HEK293T (cell line): ENCODE measurements around the gene SLFN14.

Experiments used
- CTCF ChIA-PET: fragments of 350-600 bp; formaldehyde crosslinking; extraction: SDS; loops from one replicate; lab custom pipeline; 2021; ENCODE audit warnings: antibody characterized with exemption, inconsistent platforms; lab: Yijun Ruan, JAX
- POLR2A ChIA-PET: fragments of 350-600 bp; formaldehyde crosslinking; extraction: SDS; loops from one replicate; lab custom pipeline; 2020; ENCODE audit warnings: antibody characterized with exemption, inconsistent platforms; lab: Yijun Ruan, JAX
- DNase-seq: peaks from one replicate; pipeline ENCODE4 v3.0.0; 2012; ENCODE audit warnings: mixed read lengths; ENCODE audit errors: extremely low spot score
- ARNT ChIP-seq: fragments of 450-650 bp; IDR thresholded peaks from 2 replicates; pipeline ENCODE4 v1.6.1; 2017; ENCODE audit warnings: mild to moderate bottlenecking
- BHLHE40 ChIP-seq: fragments of 450-650 bp; IDR thresholded peaks from 2 replicates; pipeline ENCODE4 v1.6.1; 2016; ENCODE audit warnings: mild to moderate bottlenecking, moderate library complexity, borderline replicate concordance
- CTBP1 ChIP-seq: fragments of 450-650 bp; IDR thresholded peaks from 2 replicates; pipeline ENCODE4 v1.6.1; 2016; ENCODE audit warnings: borderline replicate concordance
- ELF4 ChIP-seq: fragments of 450-650 bp; IDR thresholded peaks from 2 replicates; pipeline ENCODE4 v1.6.1; 2017; ENCODE audit warnings: antibody characterized with exemption
- FOXA1 ChIP-seq: fragments of 450-650 bp; IDR thresholded peaks from 2 replicates; pipeline ENCODE4 v1.6.1; 2016; ENCODE audit warnings: mild to moderate bottlenecking
- FOXK2 ChIP-seq: fragments of 450-650 bp; IDR thresholded peaks from 2 replicates; pipeline ENCODE4 v1.6.1; 2016; ENCODE audit warnings: mild to moderate bottlenecking
- FOXM1 ChIP-seq: fragments of 450-650 bp; IDR thresholded peaks from 2 replicates; pipeline ENCODE4 v1.6.1; 2017; ENCODE audit warnings: mild to moderate bottlenecking, borderline replicate concordance
- HDGF ChIP-seq: fragments of 450-650 bp; IDR thresholded peaks from 2 replicates; pipeline ENCODE4 v1.6.1; 2017; ENCODE audit warnings: antibody characterized with exemption, borderline replicate concordance
- L3MBTL2 ChIP-seq: fragments of 450-650 bp; conservative IDR thresholded peaks from 2 replicates; pipeline ENCODE4 v1.6.1; 2016; ENCODE audit warnings: mild to moderate bottlenecking
- LEF1 ChIP-seq: fragments of 450-650 bp; IDR thresholded peaks from 2 replicates; pipeline ENCODE4 v1.6.1; 2017; ENCODE audit warnings: mild to moderate bottlenecking, borderline replicate concordance
- NFRKB ChIP-seq: fragments of 450-650 bp; IDR thresholded peaks from 2 replicates; pipeline ENCODE4 v1.6.1; 2016; ENCODE audit warnings: mild to moderate bottlenecking, moderate library complexity
- PKNOX1 ChIP-seq: fragments of 450-650 bp; IDR thresholded peaks from 2 replicates; pipeline ENCODE4 v1.6.1; 2016
- SP1 ChIP-seq: fragments of 450-650 bp; IDR thresholded peaks from 2 replicates; pipeline ENCODE4 v1.6.1; 2017
- SUZ12 ChIP-seq: fragments of 450-650 bp; IDR thresholded peaks from 2 replicates; pipeline ENCODE4 v1.6.1; 2016; ENCODE audit warnings: mild to moderate bottlenecking
- TARDBP ChIP-seq: fragments of 450-650 bp; IDR thresholded peaks from 2 replicates; pipeline ENCODE4 v1.6.1; 2016
- ZNF384 ChIP-seq: fragments of 450-650 bp; IDR thresholded peaks from 2 replicates; pipeline ENCODE4 v1.6.1; 2016

SLFN14 gene

GRCh38 chr17:35546487-35546886, 14.1 kb downstream of the SLFN14 start:
- POLR2A ChIA-PET: no interaction called here
- CTCF ChIA-PET: no interaction called here
- TF ChIP-seq SP1: no peak
- TF ChIP-seq ELF4: no peak
- no peak for DNase-seq

- no peak for DNase-seq
- CTCF ChIA-PET: no interaction called here
- POLR2A ChIA-PET: interaction anchor here (1.3 kb wide), 1 partner anchor 34 kb away, joined by 6 read pairs; the partner anchor contains the start of gene PEX12
- TF ChIP-seq SP1 (no peak), HDGF (no peak), LEF1 (no peak), ELF4 (no peak), TARDBP (no peak), FOXA1 (no peak), L3MBTL2 (no peak), BHLHE40 (no peak), SUZ12 (no peak), FOXK2 (no peak)
Measured at GRCh38 chr17:35545150-35545549, 15.5 kb downstream of the SLFN14 start.

- DNase-seq: no peak
- POLR2A ChIA-PET: no interaction called here
- CTCF ChIA-PET: interaction anchor here (1.2 kb wide), 1 partner anchor 231 kb away, joined by 4 read pairs; no protein-coding TSS in a partner anchor
- TF ChIP-seq FOXM1 (no peak), TARDBP (no peak), PKNOX1 (no peak), CTBP1 (no peak), LEF1 (no peak), ARNT (no peak), SUZ12 (no peak), NFRKB (no peak), ELF4 (no peak), BHLHE40 (no peak), SP1 (no peak), ZNF384 (no peak), L3MBTL2 (no peak), HDGF (no peak)
Measured at GRCh38 chr17:35543856-35544255, 16.8 kb downstream of the SLFN14 start.

DNA sequence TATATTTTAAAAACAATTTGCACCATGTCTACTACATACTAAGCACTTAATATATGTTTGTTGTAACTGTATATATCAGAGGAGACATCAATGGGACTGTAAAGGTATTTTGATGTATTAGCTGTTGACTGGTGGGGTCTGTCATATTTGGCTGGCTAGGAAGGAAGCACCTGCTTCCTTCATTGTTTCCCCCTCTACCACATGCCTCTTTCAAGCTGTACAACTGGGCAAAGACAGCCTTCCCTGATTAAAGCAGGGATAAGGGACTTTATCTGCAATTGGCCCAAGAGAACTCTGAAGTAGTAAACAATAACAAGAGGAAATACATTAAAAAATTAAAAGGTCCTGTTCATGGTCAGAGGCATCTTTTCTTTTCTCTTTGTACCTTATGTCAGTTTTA, 17.6 kb downstream of the SLFN14 start:
- no peak for DNase-seq
- POLR2A ChIA-PET: interaction anchor here (0.9 kb wide), 1 partner anchor 36 kb away, joined by 3 read pairs; no protein-coding TSS in a partner anchor
- TF ChIP-seq ZNF384: no peak
- CTCF ChIA-PET: no interaction called here

DNA sequence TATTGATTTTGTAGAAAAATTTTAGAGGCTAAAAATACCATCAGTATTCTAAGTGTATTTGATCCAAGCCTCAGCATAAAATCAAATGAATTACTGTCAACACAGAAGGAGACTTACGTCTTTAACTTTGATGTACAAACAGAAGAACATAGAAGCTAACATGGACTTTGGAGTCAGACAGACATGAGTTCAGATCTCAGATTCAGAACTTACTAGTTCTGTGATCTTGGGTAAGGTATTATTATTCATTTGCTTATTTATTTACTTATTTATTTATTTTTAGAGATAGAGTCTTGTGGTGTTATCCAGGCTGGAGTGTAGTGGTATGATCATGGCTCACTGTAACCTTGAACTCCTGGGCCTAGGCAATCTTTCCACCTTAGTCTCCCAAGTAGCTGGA, 19.2 kb downstream of the SLFN14 start:
- ChIA-PET CTCF (interaction anchor here (0.6 kb wide), 1 partner anchor 956 kb away, joined by 3 read pairs; no protein-coding TSS in a partner anchor), POLR2A (interaction anchor here (0.9 to 1.2 kb wide), 2 partner anchors 38 to 168 kb away, joined by 3 read pairs; partner anchors contain the start of gene SLFN11)
- no peak for TF ChIP-seq TARDBP
- TF ChIP-seq HDGF: no peak
- TF ChIP-seq SUZ12: no peak
- no peak for TF ChIP-seq BHLHE40
- TF ChIP-seq SP1: no peak
- no peak for TF ChIP-seq PKNOX1
- no peak for DNase-seq

DNA sequence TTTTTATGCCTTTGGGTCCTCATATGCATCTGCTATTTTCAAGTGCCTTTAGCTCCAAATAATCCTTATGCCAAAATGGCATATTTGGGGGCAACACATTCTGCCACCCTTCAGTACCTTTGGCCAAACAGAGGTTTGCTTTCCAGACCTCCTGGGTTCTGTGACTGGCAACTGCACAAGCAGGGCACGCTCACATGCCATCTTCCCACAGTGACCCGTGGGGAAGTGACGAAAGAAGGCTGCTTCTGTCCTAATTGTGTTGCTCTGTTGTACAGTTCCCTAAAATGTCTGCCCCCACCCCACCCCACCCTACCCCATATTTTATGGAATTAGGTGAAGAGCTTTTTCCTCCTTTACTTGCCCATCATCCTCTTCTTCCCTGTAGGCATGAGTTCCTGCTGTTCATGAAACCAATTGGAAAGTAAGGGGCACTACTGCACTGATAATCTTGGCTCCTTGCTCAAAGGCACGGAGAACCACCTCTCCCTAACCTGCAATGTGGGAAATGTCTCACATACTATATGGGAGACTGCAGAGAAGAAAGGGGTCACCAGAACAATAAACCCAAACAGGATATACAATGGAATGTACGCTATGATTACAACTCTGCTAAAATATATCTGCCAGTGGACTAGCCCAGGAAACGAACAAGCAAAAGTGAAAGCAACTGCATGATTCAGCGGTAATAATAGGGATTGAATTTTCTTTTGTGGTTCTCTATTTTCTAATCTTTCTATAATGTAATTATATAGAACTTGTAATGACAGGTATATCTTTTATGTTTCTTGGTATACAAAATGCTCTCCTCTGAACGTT, 19.8 kb downstream of the SLFN14 start:
- ChIA-PET CTCF (interaction anchor here (0.6 kb wide), 1 partner anchor 957 kb away, joined by 3 read pairs; no protein-coding TSS in a partner anchor), POLR2A (interaction anchor here (1.2 kb wide), 1 partner anchor 167 kb away, joined by 3 read pairs; the partner anchor contains the start of gene SLFN11)
- TF ChIP-seq HDGF: no peak
- TF ChIP-seq FOXK2: no peak
- no peak for TF ChIP-seq PKNOX1
- TF ChIP-seq SP1: no peak
- TF ChIP-seq LEF1: no peak
- no peak for TF ChIP-seq NFRKB
- TF ChIP-seq BHLHE40: no peak
- no peak for TF ChIP-seq FOXA1
- no peak for TF ChIP-seq TARDBP
- no peak for TF ChIP-seq CTBP1
- no peak for TF ChIP-seq ZNF384
- TF ChIP-seq ARNT: no peak
- TF ChIP-seq FOXM1: no peak
- no peak for TF ChIP-seq L3MBTL2
- no peak for TF ChIP-seq ELF4
- TF ChIP-seq SUZ12: no peak
- no peak for DNase-seq

DNA sequence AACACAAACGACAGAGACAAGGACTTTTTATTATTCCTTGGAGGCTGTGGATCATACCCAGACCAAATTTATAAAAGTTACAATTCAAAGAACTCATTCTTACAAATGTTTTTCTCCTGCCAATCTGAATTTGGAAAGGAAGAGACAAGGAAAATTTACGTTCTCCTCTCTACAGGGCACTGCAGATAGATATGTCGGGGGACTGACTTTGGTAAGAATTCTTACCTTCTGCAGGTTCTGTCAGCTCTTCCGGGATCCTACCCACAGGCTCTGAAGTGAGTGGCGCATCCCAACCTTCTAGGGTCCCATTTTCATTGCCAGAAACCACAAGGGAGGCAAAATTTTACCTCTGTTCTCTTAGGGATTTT, 21.0 kb downstream of the SLFN14 start:
- CTCF ChIA-PET: interaction anchor here (0.6 to 2.7 kb wide), 11 partner anchors 12 to 374 kb away, joined by 3 to 14 read pairs (median 5); no protein-coding TSS in a partner anchor
- POLR2A ChIA-PET: interaction anchor here (1.0 kb wide), 1 partner anchor 39 kb away, joined by 4 read pairs; the partner anchor contains the start of gene PEX12

More for the DNA sequence above, 21.0 kb downstream of the SLFN14 start:
- no peak for DNase-seq
- TF ChIP-seq ARNT (no peak), FOXA1 (no peak), ZNF384 (no peak), FOXK2 (no peak), LEF1 (no peak), TARDBP (no peak), PKNOX1 (no peak), ELF4 (no peak), CTBP1 (no peak), FOXM1 (no peak), L3MBTL2 (no peak), BHLHE40 (no peak), SUZ12 (no peak)
